ENCODE data around the gene AFF4.
"Not testable (repeated sequence)": the region's sequence is repeated elsewhere in the genome, so short reads cannot be mapped to it uniquely, and the experiment has no call there.

The AFF4 gene

DNA sequence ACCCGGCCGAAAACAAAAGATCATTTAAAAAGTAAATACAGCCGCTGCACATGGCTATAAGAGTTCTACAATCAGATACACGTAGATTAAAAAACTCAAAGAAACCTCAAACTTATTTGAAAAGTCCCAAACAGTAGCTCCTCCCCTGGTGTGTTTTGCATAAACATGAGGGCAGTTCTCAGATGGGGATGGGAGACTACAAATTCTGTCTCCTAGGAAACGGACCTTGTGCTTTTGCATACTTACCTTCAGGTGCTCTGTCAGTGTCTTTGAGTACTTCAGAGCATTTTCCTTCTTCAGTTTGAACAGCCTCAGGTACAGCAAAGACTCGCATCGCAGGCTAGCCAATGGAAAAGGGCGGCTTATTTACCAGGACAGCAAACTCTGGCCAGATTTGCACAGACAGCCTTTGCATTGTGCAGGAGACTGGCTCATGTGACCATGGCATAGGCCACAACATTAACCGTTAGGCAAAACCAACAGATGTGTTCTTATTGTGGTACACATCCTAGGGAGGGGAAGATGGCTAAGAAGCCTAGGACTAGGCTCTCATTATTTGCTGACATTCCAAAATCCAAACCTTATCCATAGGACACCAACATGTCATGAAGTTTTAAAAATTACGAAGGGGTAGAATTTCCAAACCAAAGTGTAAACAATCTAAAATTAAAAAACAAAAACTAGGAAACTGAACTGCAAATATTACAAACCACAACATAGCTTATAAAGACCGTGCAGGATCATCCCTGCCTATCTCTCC lies 77.2 kb downstream of the AFF4 start:
- DNase-seq (ENCODE audit: low spot score) = no peak

DNA sequence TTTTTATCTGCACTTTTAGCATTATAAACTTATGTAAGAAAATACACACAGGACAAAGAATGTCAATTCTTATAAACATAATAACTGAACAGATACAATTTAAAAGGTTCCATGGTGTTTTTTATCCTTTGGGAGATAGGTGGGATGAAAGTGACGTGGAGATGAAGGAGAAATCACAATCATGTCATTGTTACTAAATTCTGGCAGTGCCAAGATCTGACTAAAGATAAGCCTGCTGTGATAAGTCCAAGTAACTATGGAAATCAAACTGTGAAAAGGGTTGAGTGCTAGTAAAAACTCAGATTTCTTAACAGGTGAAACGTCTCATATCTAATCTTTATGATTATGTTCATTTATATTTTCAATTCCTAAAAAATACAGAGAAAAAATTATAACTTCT lies 78.9 kb downstream of the AFF4 start:
- DNase-seq (ENCODE audit: low spot score) = no peak

DNA sequence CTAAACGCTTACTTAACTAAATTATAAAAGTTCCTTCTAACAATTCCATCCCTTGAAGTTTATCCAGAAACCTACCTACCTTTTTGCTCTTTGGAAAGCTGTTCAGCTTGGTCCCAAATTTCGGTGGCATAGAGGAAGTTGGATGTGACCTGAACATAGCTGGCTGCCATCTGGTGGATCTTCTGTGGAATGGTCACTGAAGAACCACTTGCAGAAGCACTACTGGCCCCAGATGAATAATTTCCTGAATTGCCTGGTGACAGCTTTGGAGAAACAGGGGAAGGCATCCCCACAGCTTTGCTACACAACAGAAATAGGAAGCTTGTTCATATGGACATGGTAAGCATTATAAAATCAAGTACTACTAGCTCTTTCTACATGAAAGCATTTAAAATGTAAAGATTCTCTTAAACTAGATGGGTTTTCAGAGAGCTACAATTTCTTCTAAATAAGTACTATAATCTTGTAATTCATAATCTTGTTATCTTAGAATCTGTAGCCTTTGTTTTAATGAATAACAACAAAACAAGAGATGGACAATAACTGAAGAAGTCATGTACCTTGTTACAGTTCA lies 80.1 kb downstream of the AFF4 start:
- peak; percentile 69 for DNase-seq (ENCODE audit: low spot score)

DNA sequence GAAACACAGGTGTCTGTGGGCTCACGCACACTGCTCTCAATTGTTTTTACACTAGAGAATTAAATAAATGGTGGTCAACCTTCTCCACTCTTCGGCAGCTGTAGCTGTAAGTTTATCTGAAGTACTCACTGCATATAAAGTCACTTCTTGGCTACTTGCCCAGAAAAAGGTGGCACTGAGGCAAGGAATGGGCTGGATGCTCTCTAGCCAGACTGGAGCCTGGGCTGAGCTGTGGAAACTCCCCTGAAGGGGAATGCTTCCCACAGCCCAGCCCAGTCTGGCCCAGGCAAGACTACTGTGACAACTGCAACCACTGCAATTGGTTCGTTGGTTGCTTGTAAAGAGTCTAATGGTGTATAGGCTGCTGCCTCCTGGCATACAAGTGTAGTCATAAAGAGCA lies 85.5 kb downstream of the AFF4 start:
- peak; percentile 46 for DNase-seq (ENCODE audit: low spot score)

DNA sequence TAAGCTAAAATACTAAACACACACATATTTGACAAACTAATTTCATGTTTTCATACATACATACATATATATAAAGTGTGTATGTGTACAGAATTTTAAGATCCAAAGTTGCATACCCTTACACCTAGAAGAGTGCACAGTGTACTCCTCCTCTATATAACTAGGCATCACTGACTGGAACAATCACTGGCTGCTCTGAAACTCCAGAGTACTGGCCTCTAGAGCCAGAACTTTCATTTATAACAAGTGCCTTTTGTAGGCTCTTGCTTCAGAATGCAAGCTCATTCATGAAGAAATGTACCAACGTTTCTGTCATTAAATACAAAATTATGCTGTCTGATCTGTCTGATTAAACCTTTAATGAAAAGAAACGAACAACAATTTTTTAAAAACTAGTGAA lies 86.0 kb downstream of the AFF4 start:
- no peak for DNase-seq (ENCODE audit: low spot score)

DNA sequence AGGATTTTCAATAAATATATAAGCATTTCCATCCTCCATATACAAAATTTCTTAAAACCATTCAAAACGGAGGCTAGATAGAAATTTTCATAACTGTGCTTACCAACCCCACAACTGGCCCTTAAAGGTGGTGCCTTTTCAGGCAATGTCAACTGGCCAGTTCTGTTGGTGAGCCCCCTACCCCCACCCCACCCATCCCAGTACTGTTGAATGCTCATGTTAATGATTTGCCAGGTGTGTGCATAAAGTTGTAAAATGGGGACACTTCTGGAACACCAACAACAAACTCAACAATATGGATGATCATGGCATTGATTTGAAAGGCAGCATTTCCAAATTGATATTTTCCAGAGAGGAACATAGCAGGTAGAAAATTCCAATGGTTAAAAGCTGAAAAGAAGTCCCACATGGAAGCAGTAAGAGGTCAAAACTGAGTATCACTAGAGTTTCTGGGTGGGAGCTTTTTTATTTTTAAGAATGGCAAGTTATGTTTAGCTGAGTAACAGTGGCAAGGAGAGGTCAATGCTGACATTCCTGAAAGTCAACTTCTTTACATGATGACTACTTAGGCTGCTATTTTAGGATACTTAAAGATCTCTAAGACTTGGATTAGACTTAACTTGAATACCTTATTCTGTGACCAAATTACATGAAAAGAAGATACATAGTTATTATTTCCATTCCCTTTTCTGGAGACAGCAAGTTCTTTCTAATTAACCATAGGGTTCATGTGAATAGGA lies 87.2 kb downstream of the AFF4 start:
- DNase-seq (ENCODE audit: low spot score) = no peak

DNA sequence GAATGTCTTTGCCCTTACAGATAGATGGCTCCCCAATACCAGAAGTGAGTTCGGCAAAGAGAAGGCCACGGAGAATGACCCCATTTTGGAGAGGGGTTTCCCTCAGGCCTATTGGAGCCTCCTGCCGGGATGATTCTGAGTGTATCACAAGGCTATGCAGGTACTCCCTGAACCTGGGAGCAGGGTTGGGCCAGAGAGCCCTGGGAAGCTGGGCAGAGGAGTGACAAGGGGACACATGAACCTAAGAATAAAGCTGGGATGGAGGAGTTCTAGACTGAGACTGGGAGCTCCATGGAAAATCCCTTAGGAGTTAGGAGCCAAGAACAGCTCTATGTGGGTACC lies 89.5 kb downstream of the AFF4 start:
- no peak for DNase-seq (ENCODE audit: low spot score)

DNA sequence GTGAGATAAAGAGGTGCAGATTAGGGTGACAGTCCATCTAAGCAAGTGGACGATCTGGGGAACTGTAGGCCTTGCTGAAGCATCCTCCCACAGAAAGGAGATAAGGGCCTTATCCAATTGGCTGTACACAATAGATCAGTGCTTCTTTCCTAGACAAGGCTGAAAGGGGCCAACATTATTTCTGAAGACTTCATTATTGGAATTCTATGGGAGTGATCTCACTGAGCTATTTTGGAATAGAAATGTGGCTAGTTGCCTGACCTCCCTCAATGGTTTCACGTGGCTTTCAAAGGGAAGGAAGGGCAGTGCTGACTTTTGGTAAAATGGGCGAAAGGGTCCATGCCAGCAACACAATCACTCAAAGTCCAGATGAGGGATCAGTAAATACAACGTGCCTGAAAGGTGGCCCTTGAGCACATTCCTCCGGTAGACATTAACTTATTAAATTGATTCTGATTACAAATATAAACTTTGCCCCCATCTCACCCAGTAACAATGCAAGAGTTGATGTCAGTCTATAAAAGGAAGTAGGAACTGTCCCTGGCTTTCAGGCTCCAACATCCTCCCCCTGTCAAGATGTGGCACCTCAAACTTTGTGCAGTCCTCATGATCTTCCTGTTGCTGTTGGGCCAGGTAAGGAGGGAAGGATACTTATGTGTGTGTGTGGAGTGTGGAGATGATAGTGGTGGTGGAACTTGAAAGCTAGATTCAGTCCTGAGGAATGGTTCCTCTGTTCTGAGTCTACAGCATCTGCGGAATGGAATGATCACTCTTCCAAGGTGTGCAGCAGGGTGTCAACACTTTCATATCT lies 90.1 kb downstream of the AFF4 start, which contains the start of gene LEAP2:
Gene LEAP2, plus strand, starts transcription at position 550 of the 811 bp plus-strand sequence. Its CDS starts 27 bp downstream, at position 577.
- DNase-seq (ENCODE audit: low spot score) = no peak

DNA sequence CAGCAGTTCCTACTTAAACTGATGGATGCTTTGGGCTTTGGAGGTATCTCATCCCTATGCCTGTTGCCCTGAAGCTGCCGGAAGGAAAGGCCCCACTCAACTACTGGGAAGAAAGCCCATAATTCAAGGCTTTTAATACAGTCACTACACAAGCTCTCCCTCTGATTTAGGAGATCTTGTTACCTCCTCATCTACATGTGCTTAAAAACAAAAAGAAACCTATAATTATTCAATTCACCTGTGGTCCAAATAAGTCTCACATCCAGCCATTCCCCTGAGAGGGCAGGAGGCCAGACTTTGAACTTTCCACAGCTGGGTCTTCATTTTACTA lies 90.7 kb downstream of the AFF4 start:
- DNase-seq (ENCODE audit: low spot score) = no peak

DNA sequence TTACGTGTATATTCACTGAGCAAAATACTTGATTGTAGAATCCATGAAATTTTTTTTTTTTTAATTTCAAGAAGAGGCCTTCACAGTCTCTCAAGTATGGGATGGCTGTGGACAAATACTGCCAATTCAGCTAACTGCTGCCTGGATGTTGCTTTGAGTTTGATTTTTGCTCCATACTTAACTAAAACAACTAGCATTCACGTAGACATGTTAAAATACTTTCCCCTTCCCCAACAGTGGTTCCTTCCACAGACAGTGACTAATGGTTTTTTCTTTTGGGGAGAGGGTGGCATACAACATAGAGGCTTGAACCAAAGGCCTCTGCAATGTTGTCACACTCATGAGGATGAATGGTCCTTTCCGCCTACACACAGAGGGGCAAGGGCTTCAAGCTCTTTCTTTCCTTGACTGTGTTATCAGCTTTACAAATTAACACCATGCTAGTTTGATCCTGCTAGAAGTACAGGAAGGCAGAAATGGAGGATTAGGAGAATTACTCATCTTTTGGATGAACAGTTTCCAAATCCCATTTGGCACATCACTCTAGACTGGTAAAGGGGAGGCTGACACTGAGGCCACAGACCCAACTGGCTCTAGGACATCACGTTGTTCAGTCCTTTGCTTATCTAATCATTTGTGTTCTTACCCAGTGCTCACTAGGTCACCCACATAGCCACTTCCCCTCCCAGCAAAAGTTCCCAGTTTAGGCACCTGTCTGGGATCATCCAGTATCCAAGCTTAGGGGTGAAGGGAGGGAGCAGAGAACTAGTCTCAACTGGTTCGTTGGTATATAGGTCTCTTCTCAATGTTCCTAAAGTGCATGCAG lies 91.8 kb downstream of the AFF4 start:
- DNase-seq (ENCODE audit: low spot score) = no peak

DNA sequence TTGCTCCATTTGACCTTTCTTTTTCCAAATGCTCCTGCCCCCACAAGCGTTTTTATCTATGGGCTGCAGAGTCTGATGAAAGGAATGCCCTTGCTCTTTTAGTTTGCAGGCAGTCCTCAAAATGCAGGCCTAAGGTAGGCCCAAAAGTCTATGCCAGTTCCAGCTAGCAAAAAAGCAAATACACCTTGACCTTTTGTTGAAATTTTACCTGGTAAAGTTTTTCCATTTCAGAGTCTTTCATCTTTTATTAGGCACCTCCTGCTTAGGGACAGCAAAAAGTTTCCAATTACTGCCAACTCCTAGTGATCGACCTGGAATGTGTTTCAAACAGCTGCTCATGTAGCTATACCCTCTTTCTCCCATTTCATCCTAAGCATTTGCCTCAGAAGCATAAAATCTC lies 92.6 kb downstream of the AFF4 start:
- no peak for DNase-seq (ENCODE audit: low spot score)

DNA sequence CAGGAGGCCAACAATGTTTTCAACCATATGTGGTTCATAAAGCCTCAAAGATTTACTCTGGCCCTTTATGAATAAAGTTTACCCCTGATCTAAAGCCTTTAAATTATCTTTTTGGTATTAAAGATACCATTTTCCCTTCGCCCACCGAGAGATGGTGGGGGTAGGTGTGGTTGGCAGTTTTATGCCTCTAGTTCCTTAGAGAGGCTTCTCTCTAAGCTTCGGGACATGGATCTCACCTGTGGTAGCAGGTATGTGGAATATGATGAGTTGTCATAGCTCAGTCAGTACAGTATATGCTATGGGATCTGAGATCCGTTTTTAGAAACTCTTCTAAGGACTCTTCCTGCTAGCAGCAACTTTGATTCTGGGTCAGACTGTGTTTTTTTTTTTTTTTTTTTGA lies 94.7 kb downstream of the AFF4 start:
- DNase-seq (ENCODE audit: low spot score) = no peak

DNA sequence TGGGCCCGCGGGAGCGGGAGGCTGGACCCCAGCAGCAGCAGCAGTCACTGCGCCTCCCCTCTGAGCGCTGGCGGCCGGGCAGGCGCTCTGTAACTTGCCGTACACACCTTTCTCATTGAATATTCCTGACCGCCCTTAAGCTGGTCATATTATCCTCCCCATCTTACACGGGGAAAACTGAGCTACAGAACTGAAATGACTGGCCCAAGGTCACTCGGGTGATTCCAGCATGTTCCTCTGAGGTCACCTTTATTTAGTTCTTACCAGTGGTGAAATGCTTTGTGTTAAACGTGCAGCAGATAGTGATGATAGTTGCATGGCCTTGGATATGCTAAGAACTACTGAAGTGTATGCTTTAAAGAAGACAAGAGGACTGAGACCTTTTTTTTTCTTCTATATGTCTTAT lies 96.4 kb downstream of the AFF4 start:
- no peak for DNase-seq (ENCODE audit: low spot score)

DNA sequence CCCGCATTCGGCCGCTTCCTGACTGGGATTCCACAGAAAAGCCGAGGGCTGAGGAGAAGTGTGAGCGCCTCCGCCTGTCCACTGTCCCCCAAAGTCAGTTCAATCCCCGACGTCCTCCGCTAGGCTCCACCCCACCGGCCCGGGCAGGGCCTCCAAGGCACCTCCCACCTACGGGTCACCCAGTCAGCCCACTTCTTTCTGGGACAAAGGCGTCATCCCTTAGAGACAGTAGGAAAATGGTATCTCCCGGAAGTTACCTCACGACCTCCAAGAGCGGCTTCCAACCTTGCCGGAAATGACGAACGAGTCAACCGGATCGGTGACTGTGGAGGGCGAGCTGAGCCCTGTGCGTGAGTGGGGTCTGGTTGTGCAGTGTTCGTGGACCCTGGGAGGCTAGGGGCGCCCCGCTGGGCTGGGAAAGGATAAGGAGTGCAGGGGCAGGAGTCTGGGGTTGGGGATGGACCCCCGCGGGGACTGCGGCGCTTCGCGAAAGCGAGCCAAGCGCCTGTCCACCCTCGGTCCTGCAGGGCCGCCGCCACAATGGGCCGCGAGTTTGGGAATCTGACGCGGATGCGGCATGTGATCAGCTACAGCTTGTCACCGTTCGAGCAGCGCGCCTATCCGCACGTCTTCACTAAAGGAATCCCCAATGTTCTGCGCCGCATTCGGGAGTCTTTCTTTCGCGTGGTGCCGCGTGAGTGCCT lies 96.9 kb downstream of the AFF4 start, which contains the start of the genes GDF9 and UQCRQ:
Gene GDF9, minus strand, starts transcription at position 128 of the 704 bp plus-strand sequence. CDS start 1,936 bp downstream, outside the sequence.
Gene UQCRQ, plus strand, starts transcription at position 301 of the 704 bp plus-strand sequence. Its CDS starts 240 bp downstream, at position 541.
- DNase-seq (ENCODE audit: low spot score) = peak; percentile 100

DNA sequence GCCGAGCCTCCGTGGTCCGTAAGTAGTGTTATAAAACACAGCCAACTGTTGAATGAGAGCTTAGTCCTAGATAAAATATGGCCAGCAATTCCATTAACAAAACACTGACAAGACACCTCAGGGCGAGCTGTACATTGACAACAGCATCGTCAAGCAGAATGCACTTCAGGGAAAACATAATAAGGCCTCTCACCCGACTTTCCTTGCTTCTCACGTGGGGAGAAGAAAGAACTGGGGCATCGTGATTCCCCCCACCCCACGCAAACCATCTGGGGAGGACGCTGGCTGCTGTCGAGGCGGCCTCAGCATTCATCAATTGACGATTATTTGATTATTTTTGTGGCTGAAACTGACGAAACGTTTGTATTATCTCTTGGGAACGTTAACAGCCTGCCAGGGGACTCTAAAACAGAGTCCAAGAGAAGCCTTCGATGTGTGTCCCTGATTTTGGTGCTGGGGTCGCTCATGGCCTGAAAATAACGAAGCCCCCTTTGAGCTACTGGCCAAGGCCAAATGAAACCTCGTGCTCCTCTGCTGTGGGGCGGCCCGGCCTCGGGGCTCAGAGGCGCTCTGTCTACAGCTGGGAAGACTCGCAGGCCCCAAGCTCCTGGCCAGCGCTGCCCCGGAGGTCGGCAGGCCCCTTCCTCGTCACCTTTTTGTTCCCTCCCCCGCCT lies 97.6 kb downstream of the AFF4 start:
- DNase-seq (ENCODE audit: low spot score) = no peak

DNA sequence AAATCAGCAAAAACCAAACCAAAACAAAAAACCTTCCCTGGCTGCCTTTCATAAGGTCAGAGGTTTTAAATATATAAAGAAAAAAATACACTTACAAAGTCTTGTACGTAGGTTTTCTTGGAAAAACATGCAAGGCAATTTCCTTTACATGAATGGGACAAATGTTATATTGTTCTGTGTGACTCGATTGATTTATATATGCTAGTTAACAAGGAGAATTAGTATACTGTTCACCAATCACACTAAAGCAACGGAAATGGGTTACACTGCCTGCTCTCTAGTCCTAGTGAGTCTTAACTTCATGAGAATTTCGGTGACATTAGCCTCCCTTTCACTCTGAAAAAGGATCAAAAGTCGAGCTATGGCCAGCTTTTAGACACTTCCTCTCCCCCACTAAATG lies 102.7 kb downstream of the AFF4 start:
- no peak for DNase-seq (ENCODE audit: low spot score)

DNA sequence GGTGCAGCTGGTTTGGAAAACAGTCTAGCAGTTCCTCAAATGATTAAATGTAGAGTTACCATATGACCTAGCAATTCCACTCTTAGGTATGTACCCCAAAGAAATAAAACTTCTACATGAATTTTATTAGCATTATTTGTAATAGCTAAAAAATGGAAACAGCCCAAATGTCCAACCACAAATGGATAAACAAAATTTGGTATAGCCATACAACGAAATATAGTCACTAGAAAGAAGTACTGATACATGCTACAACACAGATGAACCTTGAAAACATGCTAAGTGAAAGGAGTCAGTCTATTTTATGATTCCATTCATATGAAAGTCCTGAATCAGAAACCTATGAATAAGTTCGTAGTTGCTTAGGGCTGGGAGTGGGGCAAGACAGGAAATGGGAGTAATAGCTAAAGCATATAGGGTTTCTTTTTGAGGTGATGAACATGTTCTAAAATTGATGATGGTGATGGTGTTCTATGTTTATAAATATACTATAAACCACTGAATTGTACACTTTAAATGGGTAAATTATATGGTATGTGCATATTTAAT lies 103.5 kb downstream of the AFF4 start:
- no peak for DNase-seq (ENCODE audit: low spot score)

DNA sequence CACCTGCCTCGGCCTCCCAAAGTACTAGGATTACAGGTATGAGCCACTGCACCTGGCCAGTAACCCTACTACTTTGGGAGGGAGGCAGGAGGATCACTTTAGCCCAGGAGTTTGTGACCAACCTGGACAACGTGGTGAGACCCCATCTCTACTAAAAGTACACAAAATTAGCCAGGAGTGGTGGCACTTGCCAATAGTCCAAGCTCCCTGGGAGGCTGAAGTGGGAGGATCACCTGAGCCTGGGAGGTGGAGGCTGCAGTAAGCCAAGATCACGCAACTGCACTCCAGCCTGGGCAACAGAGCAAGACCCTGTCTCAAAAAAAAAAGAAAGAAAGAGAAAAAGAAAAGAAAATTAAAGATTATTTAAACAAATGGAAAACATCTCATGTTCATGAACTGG lies 107.4 kb downstream of the AFF4 start:
- no peak for DNase-seq (ENCODE audit: low spot score)

DNA sequence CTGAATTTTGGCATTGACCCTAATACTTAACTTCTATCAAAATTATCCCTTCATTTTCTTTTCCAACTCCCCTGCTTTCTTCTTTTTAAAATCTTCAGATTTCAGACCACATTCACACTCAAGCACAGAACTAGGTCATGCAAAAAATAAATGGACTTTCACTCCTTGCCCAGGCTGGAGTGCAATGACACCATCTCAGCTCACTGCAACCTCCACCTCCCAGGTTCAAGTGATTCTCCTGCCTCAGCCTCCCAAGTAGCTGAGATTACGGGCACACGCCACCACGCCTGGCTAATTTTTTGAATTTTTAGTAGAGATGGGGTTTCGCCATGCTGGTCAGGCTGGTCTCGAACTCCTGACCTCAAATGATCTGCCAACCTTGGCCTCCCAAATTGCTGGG lies 108.4 kb downstream of the AFF4 start:
- DNase-seq (ENCODE audit: low spot score) = not testable (repeated sequence)

DNA sequence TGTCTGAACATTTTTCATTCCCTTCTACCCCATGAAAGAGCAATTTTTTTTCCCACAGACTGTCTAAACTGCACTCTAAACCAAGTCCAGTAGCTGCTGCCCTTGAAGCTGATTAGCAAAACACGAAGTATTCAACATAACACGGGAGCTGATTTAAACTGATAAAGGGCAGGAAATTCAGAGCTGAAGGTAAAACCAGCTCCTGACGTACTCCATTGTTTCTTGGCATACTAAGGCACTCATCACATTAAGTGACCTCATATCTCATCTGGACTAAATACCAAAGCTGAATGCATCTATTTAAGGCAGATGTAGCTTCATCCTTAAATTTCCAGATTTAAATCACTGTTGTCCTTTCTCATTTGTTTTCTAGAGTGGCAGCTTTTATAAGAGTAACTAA lies 109.1 kb downstream of the AFF4 start:
- DNase-seq (ENCODE audit: low spot score) = no peak

Data from LoVo (cell line).